Common myeloid progenitor, CD34-positive (primary cell): Measurements from ENCODE around the gene CYP21A2.
"Not testable (repeated sequence)": the region's sequence is repeated elsewhere in the genome, so short reads cannot be mapped to it uniquely, and the experiment has no call there.

Experiments used
- CTCF ChIA-PET: fragments of 350-600 bp; sonication (Branson Sonifier 250); formaldehyde crosslinking; loops from one replicate; lab custom pipeline; 2021; ENCODE audit warnings: antibody characterized with exemption; lab: Charles Lee
- POLR2A ChIA-PET: fragments of 350-600 bp; sonication (Branson Sonifier 250); formaldehyde crosslinking; loops from one replicate; lab custom pipeline; 2021; ENCODE audit warnings: antibody characterized with exemption; lab: Charles Lee
- DNase-seq, 3 donors: peaks; one replicate each; pipeline versions ENCODE4 v3.0.0 to v3.0.0-alpha.2; 2013
- H3K27ac ChIP-seq, 2 experiments: 1 replicate in 1 of 2; 2 replicates in 1 of 2; pipeline ENCODE4 v1.7.0; 2013; ENCODE audit warnings: inconsistent platforms in 2 of 2, low read length in 2 of 2, mild to moderate bottlenecking in 2 of 2, low read depth in 1 of 2, moderate library complexity in 1 of 2; ENCODE audit not compliant: severe bottlenecking in 2 of 2, insufficient read depth in 1 of 2, poor library complexity in 1 of 2
- H3K27me3 ChIP-seq, 5 experiments: replicated peaks in 2 of 5; 1 replicate in 3 of 5; 2 replicates in 2 of 5; pipeline versions ENCODE4 v1.6.1 to v1.7.0; 2013; ENCODE audit warnings: low read length in 4 of 5, mild to moderate bottlenecking in 2 of 5, moderate library complexity in 2 of 5, inconsistent platforms in 1 of 5; ENCODE audit not compliant: insufficient read depth in 5 of 5, control insufficient read depth in 4 of 5
- H3K36me3 ChIP-seq, 4 experiments: 1 replicate in 2 of 4; 2 replicates in 2 of 4; pipeline versions ENCODE4 v1.6.1 to v1.7.0; 2013; ENCODE audit warnings: low read length in 3 of 4, control low read depth in 1 of 4, mild to moderate bottlenecking in 1 of 4; ENCODE audit not compliant: control insufficient read depth in 4 of 4, insufficient read depth in 4 of 4
- H3K4me1 ChIP-seq, 4 experiments: 1 replicate in 3 of 4; 2 replicates in 1 of 4; pipeline versions ENCODE4 v1.6.1 to v1.7.1; 2013; ENCODE audit warnings: low read length in 3 of 4, mild to moderate bottlenecking in 3 of 4, control low read depth in 1 of 4, inconsistent platforms in 1 of 4, moderate library complexity in 1 of 4; ENCODE audit not compliant: control insufficient read depth in 4 of 4, insufficient read depth in 4 of 4; ENCODE audit errors: control extremely low read depth in 1 of 4
- H3K4me3 ChIP-seq, 7 experiments: 1 replicate in 4 of 7; 2 replicates in 3 of 7; pipeline versions ENCODE4 v1.5.1 to v1.7.0; 2013; ENCODE audit warnings: mild to moderate bottlenecking in 7 of 7, low read length in 6 of 7, moderate library complexity in 6 of 7, inconsistent platforms in 2 of 7, low read depth in 2 of 7, control low read depth in 1 of 7; ENCODE audit not compliant: insufficient read depth in 4 of 7, control insufficient read depth in 1 of 7; ENCODE audit errors: extremely low read depth in 1 of 7
- H3K9me3 ChIP-seq, 5 experiments: 1 replicate in 4 of 5; 2 replicates in 1 of 5; pipeline versions ENCODE4 v1.6.1 to v1.7.1; 2013; ENCODE audit warnings: low read length in 4 of 5, mild to moderate bottlenecking in 2 of 5, inconsistent platforms in 1 of 5, low read depth in 1 of 5, moderate library complexity in 1 of 5; ENCODE audit not compliant: control insufficient read depth in 4 of 5, insufficient read depth in 2 of 5; ENCODE audit errors: control extremely low read depth in 1 of 5
- WGBS: methylation state at CpG from one replicate; pipeline ENCODE4 v1.1.5; 2013; ENCODE audit not compliant: insufficient coverage; 5-methylcytosine and 5-hydroxymethylcytosine counted together

The CYP21A2 gene

DNA sequence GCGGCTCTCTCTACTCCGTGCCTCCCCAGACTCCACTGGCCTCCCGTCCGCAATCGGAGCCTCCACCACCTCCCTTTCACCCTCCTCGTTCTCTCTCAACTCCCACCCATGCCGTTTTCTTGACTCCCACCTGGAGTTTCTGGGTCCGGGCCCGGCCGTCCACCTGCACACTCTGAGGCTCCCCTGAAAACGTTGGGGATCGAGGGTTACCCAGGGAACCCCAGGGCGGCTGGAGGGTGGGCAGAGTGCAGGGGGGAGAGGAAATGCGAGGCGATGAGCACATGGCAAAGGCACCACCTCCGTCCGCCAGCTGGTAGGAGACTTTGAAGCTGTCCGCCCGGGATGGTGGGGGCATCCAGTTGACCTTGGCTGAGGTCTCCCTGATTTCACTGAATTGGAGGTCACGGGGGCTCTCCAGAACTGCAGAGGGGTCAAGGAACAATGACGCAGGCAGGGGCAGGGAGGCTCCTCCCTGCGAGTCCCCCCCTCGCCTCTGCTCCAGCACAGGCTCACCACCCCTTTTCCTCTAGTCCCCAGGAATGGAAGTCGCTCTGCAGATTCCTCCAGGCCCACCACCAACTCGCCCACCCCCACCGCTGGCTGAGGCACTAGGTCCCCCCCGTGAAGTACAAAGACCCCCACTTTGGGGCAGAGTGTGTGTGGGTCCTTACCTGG, 27.2 kb upstream of the CYP21A2 start:
- POLR2A ChIA-PET, H3K9me3 ChIP-seq, CTCF ChIA-PET, DNase-seq, H3K4me3 ChIP-seq, H3K27me3 ChIP-seq, H3K4me1 ChIP-seq, H3K36me3 ChIP-seq, H3K27ac ChIP-seq: not testable (repeated sequence)
- no CpG with 5 or more reads among the region's 27 CpGs for WGBS

GRCh38 chr6:32012941-32013617, 25.1 kb upstream of the CYP21A2 start:
- H3K36me3 ChIP-seq, DNase-seq, POLR2A ChIA-PET, H3K4me3 ChIP-seq, H3K4me1 ChIP-seq, H3K9me3 ChIP-seq, H3K27ac ChIP-seq, H3K27me3 ChIP-seq, CTCF ChIA-PET: not testable (repeated sequence)
- 100% methylated on average over 3 of the region's 17 CpGs for WGBS

- no CpG with 5 or more reads among the region's 5 CpGs for WGBS
- H3K27me3 ChIP-seq, POLR2A ChIA-PET: not testable (repeated sequence)
Measured at GRCh38 chr6:32013738-32014137, 24.5 kb upstream of the CYP21A2 start.

DNA sequence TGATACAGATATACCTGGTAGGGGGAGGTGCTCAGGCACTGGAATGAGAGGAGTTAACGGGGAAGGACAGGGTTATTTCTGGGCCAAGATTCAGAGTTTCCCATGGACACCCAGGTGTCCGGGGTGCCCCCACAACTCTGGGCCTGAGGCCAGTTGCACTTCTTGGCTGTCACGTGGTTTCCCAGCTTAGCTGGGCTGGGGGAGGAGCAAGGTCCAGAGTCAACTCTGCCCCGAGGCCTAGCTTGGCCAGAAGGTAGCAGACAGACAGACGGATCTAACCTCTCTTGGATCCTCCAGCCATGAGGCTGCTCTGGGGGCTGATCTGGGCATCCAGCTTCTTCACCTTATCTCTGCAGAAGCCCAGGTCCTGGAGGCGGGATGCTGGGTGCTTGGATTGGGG, 23.7 kb upstream of the CYP21A2 start, which contains the start of gene C4B:
Gene C4B, plus strand, starts transcription at position 249 of the 400 bp plus-strand sequence. Its CDS starts 51 bp downstream, at position 300.
- WGBS = no CpG with 5 or more reads among the region's 6 CpGs
- H3K36me3 ChIP-seq, H3K27me3 ChIP-seq, DNase-seq, H3K9me3 ChIP-seq, CTCF ChIA-PET, H3K4me1 ChIP-seq, H3K4me3 ChIP-seq, H3K27ac ChIP-seq, POLR2A ChIA-PET: not testable (repeated sequence)

More at GRCh38 chr6:32013738-32014137, 24.5 kb upstream of the CYP21A2 start:
- CTCF ChIA-PET, DNase-seq, H3K36me3 ChIP-seq, H3K9me3 ChIP-seq, H3K4me3 ChIP-seq, H3K27ac ChIP-seq, H3K4me1 ChIP-seq: not testable (repeated sequence)

- H3K36me3 ChIP-seq, H3K4me3 ChIP-seq, H3K4me1 ChIP-seq, H3K27me3 ChIP-seq, H3K9me3 ChIP-seq, DNase-seq, H3K27ac ChIP-seq, CTCF ChIA-PET, POLR2A ChIA-PET: not testable (repeated sequence)
- no CpG with 5 or more reads among the region's 10 CpGs for WGBS
Measured at GRCh38 chr6:32022100-32022499, 16.1 kb upstream of the CYP21A2 start.

DNA sequence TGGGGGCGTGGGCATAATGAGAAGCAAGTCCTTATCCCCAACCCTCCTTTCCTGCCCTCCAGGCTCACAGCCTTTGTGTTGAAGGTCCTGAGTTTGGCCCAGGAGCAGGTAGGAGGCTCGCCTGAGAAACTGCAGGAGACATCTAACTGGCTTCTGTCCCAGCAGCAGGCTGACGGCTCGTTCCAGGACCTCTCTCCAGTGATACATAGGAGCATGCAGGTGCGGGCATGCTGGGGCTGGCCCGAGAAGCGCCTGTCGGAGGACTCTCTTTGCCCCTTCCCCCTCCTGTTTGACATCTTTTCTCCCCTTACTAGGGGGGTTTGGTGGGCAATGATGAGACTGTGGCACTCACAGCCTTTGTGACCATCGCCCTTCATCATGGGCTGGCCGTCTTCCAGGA, 9.6 kb upstream of the CYP21A2 start:
- H3K9me3 ChIP-seq, H3K4me1 ChIP-seq, H3K36me3 ChIP-seq, H3K27ac ChIP-seq, POLR2A ChIA-PET, H3K27me3 ChIP-seq, DNase-seq, H3K4me3 ChIP-seq, CTCF ChIA-PET: not testable (repeated sequence)
- 67% methylated on average over 2 of the region's 10 CpGs for WGBS

GRCh38 chr6:32029553-32029952, 8.7 kb upstream of the CYP21A2 start:
- H3K9me3 ChIP-seq, H3K4me3 ChIP-seq, H3K36me3 ChIP-seq, POLR2A ChIA-PET, CTCF ChIA-PET, H3K4me1 ChIP-seq, H3K27ac ChIP-seq, H3K27me3 ChIP-seq, DNase-seq: not testable (repeated sequence)
- WGBS = no CpG with 5 or more reads among the region's 14 CpGs
